ENCODE data around the gene MACROD2.

The MACROD2 gene

DNA sequence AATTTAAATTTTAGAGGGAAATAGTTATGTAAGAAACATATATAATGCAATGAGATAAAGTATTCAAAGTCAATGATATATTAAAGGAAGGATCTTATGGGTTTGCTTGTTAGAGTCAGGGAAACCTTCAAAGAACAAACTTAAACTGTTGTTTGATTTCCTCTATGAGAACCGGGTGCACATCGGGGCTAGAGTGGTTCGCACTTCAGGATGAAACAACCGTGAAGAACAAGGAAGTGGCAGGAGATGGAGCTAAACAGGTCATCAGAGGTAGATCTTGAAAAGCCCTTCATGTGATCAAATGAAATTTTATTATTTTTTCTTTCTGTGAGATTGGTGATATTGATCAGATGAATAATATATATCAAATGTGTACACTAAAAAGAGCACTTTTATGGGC lies 1294.0 kb downstream of the MACROD2 start:
- no peak for DNase-seq (ENCODE audit: low spot score)

DNA sequence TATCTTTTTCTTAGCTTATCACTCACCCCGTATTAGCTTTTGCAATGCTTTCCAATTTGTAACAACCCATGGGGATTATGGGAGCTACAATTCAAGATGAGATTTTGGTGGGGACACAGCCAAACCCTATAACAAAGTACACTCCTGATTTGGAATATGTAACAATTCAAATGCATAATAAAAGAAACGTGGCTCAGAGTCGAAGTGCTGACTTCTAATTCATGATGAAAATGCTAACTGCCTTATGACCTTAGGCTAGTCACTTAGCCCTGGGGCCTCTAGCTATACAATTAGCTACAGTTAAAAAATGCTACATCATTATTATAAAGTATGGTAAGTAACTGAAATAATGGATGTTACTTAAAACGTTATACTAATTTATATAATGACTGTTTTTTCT lies 1297.1 kb downstream of the MACROD2 start:
- DNase-seq (ENCODE audit: low spot score) = no peak

DNA sequence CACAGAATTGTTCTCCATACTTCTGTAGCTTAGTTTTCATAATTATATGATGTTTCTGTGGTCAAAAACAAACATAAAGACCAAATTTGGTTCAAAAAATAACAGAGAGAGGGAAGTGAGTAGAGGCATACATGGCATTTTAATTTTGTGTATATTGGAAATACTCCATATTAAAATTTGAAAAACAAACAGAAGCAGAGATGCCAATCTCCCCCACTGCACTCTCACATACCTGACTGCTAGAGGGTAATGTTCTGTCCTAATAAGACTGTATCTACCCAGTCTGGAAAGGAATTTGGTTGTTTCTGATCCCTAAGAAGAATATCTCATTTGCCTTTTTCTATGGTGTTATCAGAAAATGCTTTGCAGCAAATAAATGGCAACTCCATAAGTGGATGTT lies 1301.1 kb downstream of the MACROD2 start:
- no peak for DNase-seq (ENCODE audit: low spot score)

DNA sequence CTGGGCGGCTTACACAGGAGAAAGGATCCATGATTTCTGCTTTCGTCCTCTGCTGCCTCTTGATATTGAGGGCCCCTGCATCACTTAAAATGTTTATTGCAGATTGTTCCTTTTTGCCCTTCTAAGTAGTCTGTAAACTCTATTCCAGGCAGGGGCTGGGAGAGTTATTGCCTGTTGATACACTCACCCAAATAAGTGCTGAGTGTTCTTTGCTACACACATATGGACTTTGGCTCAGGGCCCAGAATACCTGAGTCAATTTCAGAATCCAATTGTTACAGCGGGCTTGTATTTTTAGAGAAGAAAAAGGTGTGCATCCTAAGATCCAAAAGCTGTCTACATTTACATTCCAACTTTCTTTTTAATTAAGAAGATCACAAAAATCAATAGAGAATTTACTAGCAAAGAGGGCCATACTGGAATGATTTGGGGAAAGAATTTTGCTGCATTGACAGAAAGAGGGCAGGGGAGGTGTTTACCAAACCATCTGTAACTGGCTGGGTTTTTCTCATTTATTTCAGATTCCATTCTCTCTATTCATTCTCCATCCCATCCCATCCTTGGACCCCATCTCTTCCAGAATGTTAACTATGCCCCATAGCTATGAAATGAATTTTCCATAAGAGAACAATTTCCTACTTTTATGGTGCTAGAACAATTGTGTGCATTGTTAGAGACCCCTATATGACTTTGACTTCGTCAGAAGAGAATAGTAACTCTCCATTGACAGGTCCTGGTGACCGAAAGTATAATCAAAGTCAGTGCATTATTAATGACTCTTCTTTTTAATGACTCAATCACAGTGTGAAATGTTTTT lies 1302.0 kb downstream of the MACROD2 start:
- DNase-seq (ENCODE audit: low spot score) = peak; percentile 15

DNA sequence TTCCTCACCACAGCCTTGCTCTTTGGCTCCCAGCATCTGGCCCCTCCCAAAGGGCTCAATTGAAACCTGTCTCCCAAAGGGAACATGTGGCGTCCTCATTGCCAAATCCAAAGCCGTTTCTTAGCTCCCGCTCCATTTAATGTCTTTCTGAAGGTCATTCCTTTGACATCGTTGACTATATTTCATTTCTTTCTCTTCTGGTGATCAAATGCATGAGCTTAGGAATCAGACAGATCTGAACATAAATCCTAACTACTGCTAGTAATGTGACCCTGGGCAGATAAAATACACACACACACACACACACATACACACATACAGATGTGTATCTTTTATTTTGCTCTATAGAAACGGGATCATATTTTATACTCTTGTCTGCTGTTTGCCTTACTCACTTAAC lies 1306.8 kb downstream of the MACROD2 start:
- no peak for DNase-seq (ENCODE audit: low spot score)

DNA sequence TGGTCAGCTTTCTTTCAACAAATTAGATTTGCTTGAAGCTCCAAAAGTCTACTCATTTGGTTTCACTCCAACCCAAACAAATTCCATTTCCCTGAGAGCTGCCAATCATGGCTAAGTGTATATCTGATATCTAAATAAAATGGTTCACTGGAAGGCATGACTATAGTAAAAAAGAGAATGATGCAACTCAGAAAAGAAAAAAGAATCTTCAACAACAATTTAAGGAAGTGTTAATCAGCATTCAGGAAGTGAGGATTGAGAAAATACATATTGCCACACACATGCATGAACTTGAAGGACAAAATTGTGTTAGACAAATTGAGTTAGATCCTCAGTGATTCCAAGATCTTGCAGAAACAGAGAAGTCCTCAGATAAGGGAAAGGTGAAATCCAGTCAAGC lies 1315.0 kb downstream of the MACROD2 start:
- DNase-seq (ENCODE audit: low spot score) = peak; percentile 1

DNA sequence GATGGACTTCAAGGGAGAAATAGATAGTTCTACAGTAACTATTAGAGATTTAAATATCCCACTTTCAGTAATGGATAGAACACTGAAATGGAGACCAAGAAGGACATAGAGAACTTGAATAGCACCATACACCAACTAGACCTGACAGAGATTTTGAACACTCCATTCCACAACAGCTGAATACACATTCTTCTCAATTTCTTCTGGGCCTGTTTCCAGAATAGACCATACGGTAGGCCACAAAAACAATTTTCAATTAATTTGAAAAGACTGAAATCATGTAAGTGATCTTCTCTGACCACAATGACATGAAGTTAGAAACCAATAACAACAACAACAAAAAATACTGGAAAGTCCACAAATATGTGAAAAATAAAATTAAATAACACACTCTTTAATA lies 1321.2 kb downstream of the MACROD2 start:
- DNase-seq (ENCODE audit: low spot score) = no peak

DNA sequence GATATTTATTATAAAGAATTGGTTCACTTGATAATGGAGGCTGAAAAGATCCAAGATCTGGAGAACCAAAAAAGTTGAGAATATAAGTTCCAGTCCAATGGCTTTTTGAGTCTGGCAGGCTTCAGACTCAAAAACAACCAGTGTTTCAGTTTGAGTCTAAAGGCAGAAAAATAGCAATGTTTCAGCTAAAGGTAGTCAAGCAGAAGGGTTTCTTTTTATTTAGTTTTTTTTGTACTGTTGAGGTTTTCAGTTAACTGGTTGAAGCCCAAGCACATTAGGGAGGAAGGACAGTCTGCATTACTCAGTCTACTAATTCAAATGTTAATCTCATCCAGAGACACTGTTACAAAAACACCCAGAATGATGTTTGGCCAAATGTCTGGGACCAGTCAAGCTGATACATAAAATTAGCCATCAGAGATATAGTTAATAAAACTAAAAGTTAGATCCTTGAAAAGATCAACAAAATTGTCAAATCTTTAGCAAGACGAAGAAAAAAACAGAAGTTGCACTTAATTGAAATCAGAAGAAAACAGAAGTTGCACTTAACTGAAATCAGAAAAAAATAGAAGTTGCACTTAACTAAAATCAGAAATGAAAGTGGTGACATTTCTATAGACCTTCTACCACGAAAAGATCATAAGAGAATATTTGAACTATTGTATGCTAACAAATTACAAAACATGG lies 1322.4 kb downstream of the MACROD2 start:
- no peak for DNase-seq (ENCODE audit: low spot score)

DNA sequence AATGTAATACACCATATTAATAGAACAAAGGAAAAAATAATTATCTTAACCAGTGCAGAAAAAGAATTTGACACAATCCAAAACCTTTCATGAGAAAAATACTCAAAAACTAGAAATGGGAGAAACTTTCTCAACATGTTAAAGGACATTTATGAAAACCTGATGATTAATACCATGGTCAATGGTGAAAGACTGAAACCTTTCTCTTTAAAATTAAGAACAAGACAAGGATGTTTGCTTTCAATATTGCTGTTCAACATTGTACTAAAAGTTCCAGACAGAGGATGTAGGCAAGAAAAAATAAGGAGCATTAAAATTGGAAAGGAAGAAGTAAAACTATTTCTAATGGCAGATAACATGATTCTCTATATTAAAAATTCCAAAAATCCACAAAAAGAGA lies 1323.4 kb downstream of the MACROD2 start:
- DNase-seq (ENCODE audit: low spot score) = no peak

DNA sequence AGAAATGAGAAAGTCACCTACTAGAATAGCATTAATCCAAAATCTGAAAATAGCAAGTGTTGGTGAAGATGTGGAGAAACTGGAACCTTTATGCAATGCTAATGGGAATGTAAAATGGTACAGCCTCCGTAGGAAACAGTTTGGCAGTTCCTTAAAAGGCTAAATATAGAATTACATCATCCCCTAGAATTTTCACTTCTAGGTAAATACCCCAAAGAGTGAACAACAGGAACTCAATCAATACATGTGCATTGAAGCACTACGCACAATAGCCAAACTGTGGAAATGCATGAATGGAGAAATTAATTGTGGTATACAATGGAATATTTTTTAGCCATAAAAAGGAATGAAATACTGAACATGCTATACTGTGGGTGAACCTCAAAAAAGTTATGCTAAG lies 1324.1 kb downstream of the MACROD2 start:
- no peak for DNase-seq (ENCODE audit: low spot score)

DNA sequence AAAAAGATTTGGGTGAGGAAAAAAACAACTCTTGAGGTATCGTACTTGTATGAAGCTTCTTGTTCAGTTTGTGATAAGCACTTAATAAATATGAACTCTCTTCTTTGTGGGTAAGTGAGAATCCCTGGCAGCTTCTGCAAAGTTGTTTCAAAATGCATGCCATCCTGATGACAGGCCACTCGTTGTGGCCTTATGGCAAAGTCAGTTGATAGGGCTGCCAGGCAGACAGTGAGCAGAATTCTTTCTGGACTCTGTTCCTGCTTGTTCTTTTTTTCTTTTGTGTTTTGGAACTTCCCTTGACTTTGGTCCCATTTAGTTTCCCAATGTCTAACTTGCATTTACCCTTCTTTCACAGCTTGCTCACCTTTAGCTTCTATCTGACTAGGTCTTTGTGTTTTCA lies 1325.6 kb downstream of the MACROD2 start:
- DNase-seq (ENCODE audit: low spot score) = peak; percentile 14

DNA sequence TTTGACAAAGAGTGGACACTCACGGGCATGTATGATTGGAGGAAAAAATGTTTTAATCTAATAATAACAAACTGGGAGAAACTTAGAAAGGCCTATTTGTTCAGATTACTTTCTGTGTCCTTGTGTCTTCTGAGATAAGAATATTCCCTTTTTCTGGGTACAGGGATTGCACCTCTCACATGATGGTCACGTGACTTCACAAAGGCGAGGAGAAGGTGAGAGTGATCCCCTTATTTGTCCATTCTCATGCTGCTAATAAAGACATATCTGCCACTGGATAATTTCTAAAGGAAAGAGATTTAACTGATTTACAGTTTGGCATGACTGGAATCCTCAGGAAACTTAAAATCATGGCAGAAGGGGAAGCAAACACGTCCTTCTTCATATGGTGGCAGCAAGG lies 1331.8 kb downstream of the MACROD2 start:
- no peak for DNase-seq (ENCODE audit: low spot score)

DNA sequence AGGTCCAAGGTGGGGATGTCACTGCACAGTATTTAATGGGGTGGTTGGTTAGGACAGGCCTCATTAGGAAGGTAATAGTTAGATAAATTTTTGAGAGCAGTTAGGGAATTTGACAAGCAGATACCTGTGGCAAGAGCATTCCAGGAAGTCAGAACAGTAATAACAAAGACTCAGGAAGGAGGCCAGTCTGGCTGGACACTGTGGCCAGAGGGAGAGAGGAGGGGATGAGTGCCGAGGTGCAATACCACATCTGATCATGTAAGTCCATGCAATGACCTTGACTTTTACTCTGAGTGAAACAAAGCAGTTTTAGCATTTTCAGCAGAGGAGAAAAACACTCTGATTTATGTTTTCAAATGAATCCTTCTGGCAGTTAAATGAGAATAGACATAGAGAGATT lies 1332.8 kb downstream of the MACROD2 start:
- peak; percentile 6 for DNase-seq (ENCODE audit: low spot score)

DNA sequence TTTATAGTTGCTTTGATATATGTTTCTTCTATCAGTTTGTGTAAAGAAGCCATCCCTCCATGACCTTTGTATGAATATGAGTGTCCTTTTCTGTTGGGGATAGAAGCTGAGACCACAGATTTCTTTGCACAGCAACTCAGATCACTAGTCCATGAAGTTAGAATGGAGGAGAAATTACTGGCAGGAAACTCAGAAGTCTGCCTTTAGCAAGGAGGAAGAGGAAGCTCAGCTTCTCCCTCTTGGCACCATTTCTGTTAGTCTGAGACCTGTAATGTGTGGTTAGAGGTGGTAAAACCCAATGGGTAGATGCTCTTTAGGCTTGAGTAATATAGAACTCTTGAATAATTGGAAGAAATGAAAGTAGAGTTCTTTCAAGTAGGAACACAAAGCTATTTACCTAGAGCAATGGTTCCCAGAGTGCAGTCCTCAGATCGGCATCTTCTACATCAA lies 1337.4 kb downstream of the MACROD2 start:
- DNase-seq (ENCODE audit: low spot score) = no peak

DNA sequence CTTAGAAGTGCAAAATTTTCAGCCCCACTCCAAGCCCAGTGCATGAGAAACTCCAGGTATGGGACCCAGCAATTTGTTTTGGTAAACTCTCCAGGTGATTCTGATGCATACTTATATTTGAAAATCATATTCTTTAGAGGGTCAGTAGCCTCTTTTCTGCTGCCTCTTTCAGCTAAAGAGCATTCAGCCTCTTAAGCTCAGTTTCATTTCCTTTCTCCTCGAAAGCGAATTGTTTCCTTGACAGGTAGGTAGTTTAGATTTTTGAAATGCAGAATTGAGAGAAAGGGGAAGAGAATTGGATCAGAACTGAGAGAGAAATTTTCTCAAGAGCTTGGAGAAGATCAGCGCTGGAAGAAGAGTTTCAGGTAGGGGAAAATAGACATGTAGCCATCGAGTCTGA lies 1337.9 kb downstream of the MACROD2 start:
- DNase-seq (ENCODE audit: low spot score) = no peak

DNA sequence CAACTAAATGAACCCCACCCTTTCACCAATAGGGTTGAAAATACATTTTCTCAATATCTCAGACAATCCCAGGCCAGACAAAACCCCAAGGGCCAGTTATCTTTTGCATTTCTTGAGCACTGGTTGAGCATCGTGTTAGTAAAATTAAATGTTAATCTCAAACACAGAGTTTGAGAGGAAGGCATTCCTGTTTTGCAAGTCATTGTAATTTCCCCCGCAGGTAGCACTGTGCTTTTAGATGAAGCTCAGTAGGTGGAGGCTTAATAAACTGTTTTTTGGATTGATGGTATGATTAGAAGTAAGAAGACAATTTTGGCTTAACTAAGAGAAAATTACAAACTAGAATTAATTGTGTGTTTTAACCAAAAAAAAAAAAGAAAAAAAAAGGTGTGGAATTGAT lies 1340.7 kb downstream of the MACROD2 start:
- DNase-seq (ENCODE audit: low spot score) = no peak

DNA sequence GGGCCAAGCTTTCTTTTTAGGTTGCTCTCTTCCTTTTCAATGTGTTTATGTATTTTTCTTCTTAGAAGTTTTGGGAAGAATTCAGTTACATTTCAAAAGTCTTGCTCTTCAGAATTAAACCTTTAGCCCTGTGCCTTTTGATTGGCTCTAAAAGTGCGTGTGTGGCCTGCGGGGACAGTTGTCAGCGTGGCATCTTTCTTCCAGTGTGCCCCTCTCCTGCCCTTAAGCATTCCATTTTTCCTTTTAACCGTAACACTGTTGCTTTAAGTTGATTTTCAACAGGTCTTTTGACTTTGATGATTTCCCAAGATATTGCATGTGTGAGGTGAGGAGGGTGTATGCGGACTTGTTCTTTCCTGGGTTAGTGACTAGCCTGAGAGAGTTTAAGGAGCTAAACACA lies 1341.2 kb downstream of the MACROD2 start:
- no peak for DNase-seq (ENCODE audit: low spot score)

DNA sequence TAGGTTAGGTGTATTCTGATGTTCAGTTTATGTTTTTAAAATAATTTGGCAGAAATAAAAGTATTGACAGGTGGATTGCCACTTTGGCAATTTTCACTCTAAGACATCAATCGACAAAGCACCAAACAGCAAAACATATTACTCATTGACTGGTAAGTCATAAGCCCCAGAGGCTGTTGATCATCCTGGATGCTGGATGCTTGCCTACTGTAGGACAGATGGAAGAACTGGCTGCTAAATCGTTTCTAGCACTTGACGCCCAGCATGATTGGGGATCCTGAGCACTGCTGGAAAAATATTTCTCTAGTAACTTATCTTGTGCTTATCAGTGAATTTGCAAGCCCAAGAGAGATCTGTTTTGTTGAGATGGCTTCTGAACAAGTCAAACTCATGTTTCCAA lies 1343.9 kb downstream of the MACROD2 start:
- no peak for DNase-seq (ENCODE audit: low spot score)

DNA sequence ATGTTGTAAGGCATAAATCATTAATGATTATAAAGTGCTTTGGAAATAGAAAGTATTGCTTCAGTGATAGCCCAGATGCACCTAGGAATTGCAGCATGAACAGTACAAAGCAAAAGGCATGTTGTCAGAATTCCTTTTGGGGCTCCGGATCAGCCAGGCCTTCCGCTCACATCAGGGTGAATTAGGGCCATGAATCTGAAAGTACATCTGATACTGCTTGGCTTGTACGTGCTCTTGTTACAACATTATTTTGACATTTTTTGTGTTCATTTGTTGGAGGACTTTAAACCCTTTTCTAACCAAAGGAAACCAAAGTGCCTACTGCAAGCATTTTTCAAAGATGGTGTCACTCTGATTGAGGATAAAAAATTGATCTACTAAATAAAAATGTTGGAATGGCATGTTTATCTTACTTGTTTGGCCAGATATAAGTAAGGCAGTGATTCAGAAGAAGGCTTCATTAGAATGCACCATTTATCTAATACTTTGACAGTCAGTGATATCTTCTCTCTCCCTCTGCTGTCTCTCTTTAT lies 1347.7 kb downstream of the MACROD2 start:
- DNase-seq (ENCODE audit: low spot score) = no peak

DNA sequence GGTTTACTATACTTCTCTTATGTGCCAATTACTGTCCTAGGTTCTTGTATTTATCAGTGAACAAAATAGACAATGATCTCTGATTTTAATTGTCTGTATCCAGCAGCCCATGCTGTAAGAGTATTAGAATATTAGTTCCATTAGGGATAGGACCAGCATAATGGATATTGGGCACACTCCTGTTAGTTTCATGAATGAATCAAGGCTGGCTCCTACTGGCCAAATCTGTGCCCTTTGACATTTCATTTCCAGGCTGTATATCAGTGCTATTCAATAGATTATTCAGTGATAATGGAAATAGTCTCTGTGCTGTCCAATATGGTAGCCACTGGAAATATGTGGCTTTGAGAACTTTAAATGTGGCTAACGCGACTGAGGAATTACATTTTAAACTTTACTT lies 1350.0 kb downstream of the MACROD2 start:
- DNase-seq (ENCODE audit: low spot score) = no peak

DNA sequence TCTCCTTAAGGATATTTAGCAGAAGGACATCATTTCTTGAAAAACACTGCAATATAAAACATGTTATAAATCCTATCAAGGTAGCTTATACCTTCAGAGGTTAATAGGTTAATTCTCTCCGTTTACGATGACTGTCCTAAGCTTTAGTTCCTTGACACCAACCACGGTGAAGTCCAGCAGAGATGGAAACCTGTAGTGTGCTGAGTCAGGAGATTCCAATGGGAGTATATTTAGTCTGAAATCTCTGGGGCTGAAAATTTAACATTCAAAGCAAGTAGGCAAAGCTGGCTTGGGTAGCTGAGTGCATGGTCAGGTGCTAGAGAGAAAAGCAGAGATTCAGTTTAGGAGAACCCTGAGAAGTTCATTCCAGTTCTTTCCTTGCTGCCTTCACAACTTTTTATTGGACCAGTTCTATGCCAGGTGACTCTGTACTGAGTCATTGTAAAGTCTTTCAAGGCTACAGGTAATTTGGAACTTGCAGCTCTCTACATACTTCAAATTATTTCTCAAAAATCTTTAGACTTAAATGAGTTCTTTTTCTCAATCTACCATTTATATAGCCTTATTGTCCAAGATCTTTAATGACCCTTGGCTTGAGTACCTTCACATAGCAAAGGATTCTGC lies 1351.5 kb downstream of the MACROD2 start:
- peak; percentile 10 for DNase-seq (ENCODE audit: low spot score)

DNA sequence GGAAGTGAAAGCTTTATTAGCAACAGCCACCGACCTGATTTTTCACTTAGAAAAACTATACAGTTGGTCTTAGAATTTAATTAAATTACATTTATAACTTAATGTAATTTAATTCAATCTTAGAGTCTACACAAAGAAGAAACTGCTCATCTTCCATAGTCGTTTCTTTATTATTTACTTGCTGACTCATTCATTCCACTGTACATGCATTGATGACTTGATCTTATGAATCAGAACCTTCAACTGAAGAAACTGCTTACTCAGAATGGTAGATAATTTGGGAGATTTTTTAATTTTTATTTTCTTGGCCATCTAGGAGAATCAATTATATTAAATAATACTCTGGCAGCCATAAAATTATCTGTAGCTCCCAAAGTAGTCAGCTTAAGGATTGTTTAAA lies 1363.7 kb downstream of the MACROD2 start:
- DNase-seq (ENCODE audit: low spot score) = peak; percentile 58

DNA sequence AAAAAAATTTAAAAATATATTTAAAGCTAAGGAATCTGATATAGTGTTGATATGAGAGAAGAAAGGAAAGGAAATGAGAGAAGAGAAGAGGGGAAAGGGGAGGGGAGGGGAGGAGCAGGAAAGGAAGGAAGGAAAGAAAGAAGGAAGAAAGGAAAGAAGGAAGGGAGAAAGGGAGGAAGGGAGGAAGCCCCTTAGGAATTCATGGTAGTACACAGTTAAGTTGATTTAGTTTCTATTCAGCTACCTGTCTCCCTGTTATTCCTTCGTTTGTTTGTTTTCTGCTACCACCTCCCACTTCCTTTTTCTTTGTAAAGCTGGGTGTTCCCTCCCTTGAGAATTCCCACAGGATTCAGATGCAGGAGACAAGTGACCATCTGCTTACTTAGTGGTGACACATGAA lies 1367.5 kb downstream of the MACROD2 start:
- no peak for DNase-seq (ENCODE audit: low spot score)

Data from kidney tubule cell (primary cell).